A673 (cell line): ENCODE data around the gene ARMC12. TPM values are rescaled to one million over a fixed set of nuclear protein-coding genes. Genes with fewer than 3 reads are reported as not detected.

Experiments used
- BruUV-seq: library from RNA; stranded (reverse); fragments of 400-500 nt; replicated peaks from 2 replicates; lab custom pipeline; 2021; lab: Mats Ljungman, UMichigan
- CTCF ChIA-PET: fragments of 300-600 bp; sonication (Branson Sonifier 250); formaldehyde crosslinking; loops from one replicate; lab custom pipeline; 2022; ENCODE audit warnings: antibody characterized with exemption; lab: Charles Lee
- POLR2A ChIA-PET: fragments of 300-600 bp; sonication (Branson Sonifier 250); formaldehyde crosslinking; loops from one replicate; lab custom pipeline; 2022; ENCODE audit warnings: antibody characterized with exemption; ENCODE audit not compliant: low non-redundant PET; lab: Charles Lee
- DNase-seq: peaks from one replicate; pipeline ENCODE4 v3.0.0-alpha.2; 2015; ENCODE audit warnings: low spot score
- H3K27ac ChIP-seq: fragments of 200-600 bp; sonication (generic); 2 replicates; pipeline ENCODE4 v1.5.1; 2016; ENCODE audit warnings: mixed run types, low read depth, mild to moderate bottlenecking, mixed read lengths, antibody characterized with exemption, low read length; ENCODE audit not compliant: poor library complexity, severe bottlenecking
- H3K27me3 ChIP-seq: fragments of 200-600 bp; sonication (generic); replicated peaks from 2 replicates; pipeline ENCODE4 v1.6.1; 2017; ENCODE audit warnings: mixed run types, low read depth, mild to moderate bottlenecking, mixed read lengths, antibody characterized with exemption, low read length; ENCODE audit not compliant: insufficient read depth, poor library complexity
- H3K36me3 ChIP-seq: fragments of 200-600 bp; sonication (generic); 2 replicates; pipeline ENCODE4 v1.6.1; 2016; ENCODE audit warnings: mixed run types, mild to moderate bottlenecking, mixed read lengths, antibody characterized with exemption, low read length; ENCODE audit not compliant: insufficient read depth, poor library complexity, severe bottlenecking
- H3K4me1 ChIP-seq: fragments of 200-600 bp; sonication (generic); 2 replicates; pipeline ENCODE4 v1.6.1; 2017; ENCODE audit warnings: mixed run types, mild to moderate bottlenecking, mixed read lengths, antibody characterized with exemption, low read length; ENCODE audit not compliant: insufficient read depth, poor library complexity, severe bottlenecking
- H3K4me3 ChIP-seq: fragments of 200-600 bp; sonication (generic); 2 replicates; pipeline ENCODE4 v1.5.1; 2016; ENCODE audit warnings: low read depth, mixed run types, mild to moderate bottlenecking, mixed read lengths, low read length; ENCODE audit not compliant: poor library complexity, severe bottlenecking
- H3K9me3 ChIP-seq: fragments of 200-600 bp; sonication (generic); 2 replicates; pipeline ENCODE4 v1.6.1; 2016; ENCODE audit warnings: mixed run types, low read depth, mild to moderate bottlenecking, mixed read lengths, antibody characterized with exemption, low read length; ENCODE audit not compliant: poor library complexity, severe bottlenecking
- EZH2 ChIP-seq: fragments of 200-600 bp; sonication (generic); IDR thresholded peaks from 2 replicates; pipeline ENCODE4 v1.6.1; 2017; ENCODE audit warnings: borderline replicate concordance, low read depth, mild to moderate bottlenecking, mixed read lengths, antibody characterized with exemption, low read length; ENCODE audit not compliant: poor library complexity, severe bottlenecking
- intact Hi-C: fragments of 100-400 bp; cut with micrococcal nuclease; formaldehyde crosslinking; loops from one replicate; pipeline ENCODE4 v1.10.0; 2022; ENCODE audit not compliant: unreplicated experiment
- total RNA-seq: library from RNA; stranded (reverse); gene quantifications from 2 replicates; pipeline ENCODE4 v1.2.3, GENCODE V29; 2021
- TF ChIP-seq, protein P1 (sequence below): fragments of 300-800, 200-600 bp; sonication (generic); conservative IDR thresholded peaks from 2 replicates; pipeline ENCODE4 v1.5.1; 2017; ENCODE audit warnings: low read depth, mild to moderate bottlenecking, antibody characterized with exemption, low read length, moderate library complexity, mixed read lengths

Gene ARMC12
- total RNA-seq, 1 experiment from 2014 or later, result 1.0 TPM

DNA sequence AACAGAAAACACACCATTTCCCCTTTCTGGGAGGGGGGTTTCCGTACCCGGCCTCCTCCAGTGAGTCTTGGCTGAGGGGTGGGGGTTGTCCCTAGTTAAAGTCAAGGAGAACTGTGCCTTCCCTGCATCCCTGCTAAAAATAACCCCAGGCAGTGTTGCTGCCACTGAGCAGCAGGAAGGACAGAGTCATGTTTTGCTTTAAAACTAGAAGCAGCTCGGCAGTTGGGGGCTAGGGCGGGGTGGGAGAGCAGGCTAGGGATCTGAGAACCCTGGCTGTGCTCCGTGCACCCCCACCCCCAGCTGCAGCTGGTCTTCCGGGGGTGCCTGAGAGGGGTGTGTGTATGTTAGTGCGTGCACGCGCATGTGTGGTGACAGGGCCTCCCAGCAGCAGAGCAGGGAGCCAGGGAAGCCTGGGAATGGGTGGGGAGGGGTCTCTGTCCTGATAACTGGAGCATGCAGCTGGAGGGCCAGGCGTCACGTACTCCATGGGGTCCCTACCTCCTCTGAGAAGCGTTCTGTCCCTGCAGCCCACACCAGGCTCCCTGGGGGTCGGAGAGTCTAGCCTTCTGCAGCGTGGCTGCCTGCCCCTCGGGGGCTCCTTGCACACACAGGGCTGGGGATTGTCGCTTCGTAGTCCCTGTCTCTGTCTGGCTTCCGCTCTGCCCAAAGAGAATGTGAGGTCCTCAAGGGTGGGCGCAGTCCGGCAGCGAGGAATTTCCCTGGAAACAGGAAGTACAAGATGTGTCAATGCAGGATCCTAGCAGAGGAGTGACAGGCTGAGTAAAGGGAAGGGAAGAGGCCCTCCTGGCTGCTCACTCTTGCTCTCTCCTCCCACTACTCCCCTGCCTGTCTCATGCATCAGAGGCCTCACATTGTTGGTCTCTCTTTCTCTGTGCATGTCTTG is 16.8 kb upstream of the ARMC12 start:
- H3K27me3 ChIP-seq, result no peaks in the 10 kb centered on the region
- H3K27ac ChIP-seq, result peak overlapping the region; percentile 58
- TF ChIP-seq, protein P1, sequence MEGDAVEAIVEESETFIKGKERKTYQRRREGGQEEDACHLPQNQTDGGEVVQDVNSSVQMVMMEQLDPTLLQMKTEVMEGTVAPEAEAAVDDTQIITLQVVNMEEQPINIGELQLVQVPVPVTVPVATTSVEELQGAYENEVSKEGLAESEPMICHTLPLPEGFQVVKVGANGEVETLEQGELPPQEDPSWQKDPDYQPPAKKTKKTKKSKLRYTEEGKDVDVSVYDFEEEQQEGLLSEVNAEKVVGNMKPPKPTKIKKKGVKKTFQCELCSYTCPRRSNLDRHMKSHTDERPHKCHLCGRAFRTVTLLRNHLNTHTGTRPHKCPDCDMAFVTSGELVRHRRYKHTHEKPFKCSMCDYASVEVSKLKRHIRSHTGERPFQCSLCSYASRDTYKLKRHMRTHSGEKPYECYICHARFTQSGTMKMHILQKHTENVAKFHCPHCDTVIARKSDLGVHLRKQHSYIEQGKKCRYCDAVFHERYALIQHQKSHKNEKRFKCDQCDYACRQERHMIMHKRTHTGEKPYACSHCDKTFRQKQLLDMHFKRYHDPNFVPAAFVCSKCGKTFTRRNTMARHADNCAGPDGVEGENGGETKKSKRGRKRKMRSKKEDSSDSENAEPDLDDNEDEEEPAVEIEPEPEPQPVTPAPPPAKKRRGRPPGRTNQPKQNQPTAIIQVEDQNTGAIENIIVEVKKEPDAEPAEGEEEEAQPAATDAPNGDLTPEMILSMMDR, result no peak
- TF ChIP-seq EZH2, result no peak
- H3K9me3 ChIP-seq, result no peaks in the 10 kb centered on the region
- BruUV-seq, result no TSS peak
- intact Hi-C loops, result no loop called here
- no peaks in the 10 kb centered on the region for H3K36me3 ChIP-seq
- CTCF ChIA-PET, result interaction anchor here (0.5 kb wide), 1 partner anchor 195 kb away, joined by 7 read pairs; no protein-coding TSS in a partner anchor
- H3K4me3 ChIP-seq, result no peak overlapping the region
- H3K4me1 ChIP-seq, result peaks cover 21% of the 10 kb centered on the region
- peak; percentile 32 for DNase-seq
- POLR2A ChIA-PET, result no interaction called here

DNA sequence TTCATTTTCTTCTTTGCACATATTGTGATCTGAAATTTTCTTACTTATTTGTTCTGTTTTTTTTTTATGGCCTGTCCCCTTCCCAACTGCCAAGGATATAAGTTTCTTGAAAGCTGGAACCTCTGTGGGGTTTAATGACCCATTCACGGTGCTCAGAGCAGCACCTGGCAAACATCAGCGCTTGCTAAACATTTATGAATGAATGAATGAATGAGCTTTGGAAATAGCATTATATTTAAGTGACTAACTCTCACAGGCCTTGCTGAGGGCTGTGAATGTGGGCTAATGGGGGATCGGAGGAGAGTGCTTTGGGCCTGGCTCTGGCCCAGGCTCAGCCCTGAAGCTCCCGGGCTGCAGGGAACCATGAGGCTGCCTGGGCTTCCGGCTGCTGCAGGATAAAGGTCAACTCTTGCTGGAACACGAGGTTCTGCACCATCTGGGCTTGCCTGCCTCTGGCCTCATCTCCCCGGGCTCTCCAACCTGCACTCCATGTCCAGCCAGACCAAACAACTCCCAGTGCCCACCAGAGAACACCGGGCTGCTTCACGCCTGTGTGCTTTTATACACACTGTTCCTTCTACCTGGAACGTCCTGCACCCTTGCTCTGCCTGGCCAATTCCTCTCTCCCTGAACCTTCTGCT is 14.6 kb upstream of the ARMC12 start:
- ChIA-PET POLR2A (no interaction called here), CTCF (interaction anchor here (0.6 kb wide), 1 partner anchor 200 kb away, joined by 6 read pairs; no protein-coding TSS in a partner anchor)
- Histone ChIP-seq H3K27me3 (no peaks in the 10 kb centered on the region), H3K36me3 (no peaks in the 10 kb centered on the region), H3K4me1 (peaks cover 40% of the 10 kb centered on the region), H3K9me3 (no peaks in the 10 kb centered on the region), H3K4me3 (no peak overlapping the region), H3K27ac (no peak overlapping the region)
- intact Hi-C loops, result no loop called here
- no TSS peak for BruUV-seq
- no peak for TF ChIP-seq EZH2
- TF ChIP-seq, protein P1, result no peak
- DNase-seq, result no peak

DNA sequence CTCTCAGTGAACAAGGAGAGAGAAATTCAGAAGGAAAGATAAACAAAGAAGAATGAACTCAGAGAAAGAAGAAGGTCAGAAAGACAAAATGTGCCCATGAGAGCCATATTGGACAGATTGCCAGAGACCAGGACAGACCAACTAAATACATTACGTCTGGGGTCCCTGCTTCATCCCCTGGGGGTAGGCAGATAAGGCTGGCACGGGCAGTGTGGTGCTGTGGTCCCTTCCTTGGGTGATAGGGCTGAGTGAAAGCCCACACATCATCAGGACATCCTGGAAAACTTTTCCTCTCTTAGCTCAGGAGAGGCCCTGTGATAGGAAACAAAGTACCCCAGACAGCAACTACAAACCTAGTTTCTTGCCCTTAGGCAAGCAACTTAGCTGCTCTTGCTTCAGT is 13.2 kb upstream of the ARMC12 start:
- TF ChIP-seq, protein P1, result no peak
- TF ChIP-seq EZH2, result no peak
- peaks cover 43% of the 10 kb centered on the region for H3K4me1 ChIP-seq
- H3K9me3 ChIP-seq, result no peaks in the 10 kb centered on the region
- no peak overlapping the region for H3K4me3 ChIP-seq
- DNase-seq, result no peak
- no TSS peak for BruUV-seq
- H3K27ac ChIP-seq, result no peak overlapping the region
- H3K27me3 ChIP-seq, result no peaks in the 10 kb centered on the region
- no peaks in the 10 kb centered on the region for H3K36me3 ChIP-seq
- ChIA-PET POLR2A (no interaction called here), CTCF (no interaction called here)
- intact Hi-C loops, result no loop called here
